ENCODE results near the gene MMP23B.

MMP23B gene

GRCh38 chr1:1626207-1627141 lies 5.5 kb upstream of the MMP23B start:
- Histone ChIP-seq H3K36me3 (peaks cover 31% of the 10 kb centered on the region), H3K27me3 (peaks cover 41% of the 10 kb centered on the region), H3K9me3 (no peaks in the 10 kb centered on the region), H3K4me1 (ENCODE audit: control insufficient read depth in 1 of 2, insufficient read depth in 1 of 2, low read depth in 1 of 2, low read length in 1 of 2) (peaks cover 2 to 19% of the 10 kb centered on the region in 2 experiments), H3K4me3 (ENCODE audit: low read depth in 1 of 2, low read length in 1 of 2) (no peak overlapping the region), H3K27ac (no peak overlapping the region)
- TF ChIP-seq CTCF (IDR thresholded peaks at IDR 0.05): no peak

GRCh38 chr1:1627261-1627828 lies 4.6 kb upstream of the MMP23B start:
- no peak overlapping the region for H3K27ac ChIP-seq
- TF ChIP-seq CTCF (IDR thresholded peaks at IDR 0.05): no peak
- no peak overlapping the region for H3K4me3 ChIP-seq (ENCODE audit: low read depth in 1 of 2, low read length in 1 of 2)
- peaks cover 31% of the 10 kb centered on the region for H3K36me3 ChIP-seq
- H3K27me3 ChIP-seq: peaks cover 50% of the 10 kb centered on the region
- no peaks in the 10 kb centered on the region for H3K9me3 ChIP-seq
- H3K4me1 ChIP-seq (ENCODE audit: control insufficient read depth in 1 of 2, insufficient read depth in 1 of 2, low read depth in 1 of 2, low read length in 1 of 2): peaks cover 2 to 26% of the 10 kb centered on the region in 2 experiments

GRCh38 chr1:1627829-1628753 lies 3.9 kb upstream of the MMP23B start:
- no peak for TF ChIP-seq CTCF (IDR thresholded peaks at IDR 0.05)
- H3K4me1 ChIP-seq (ENCODE audit: control insufficient read depth in 1 of 2, insufficient read depth in 1 of 2, low read depth in 1 of 2, low read length in 1 of 2): peaks cover 2 to 26% of the 10 kb centered on the region in 2 experiments
- no peak overlapping the region for H3K27ac ChIP-seq
- no peaks in the 10 kb centered on the region for H3K9me3 ChIP-seq
- H3K27me3 ChIP-seq: peaks cover 51% of the 10 kb centered on the region
- no peak overlapping the region for H3K4me3 ChIP-seq (ENCODE audit: low read depth in 1 of 2, low read length in 1 of 2)
- peaks cover 31% of the 10 kb centered on the region for H3K36me3 ChIP-seq

- no peak for TF ChIP-seq CTCF (IDR thresholded peaks at IDR 0.05)
- H3K36me3 ChIP-seq: peaks cover 31% of the 10 kb centered on the region
- peaks cover 51% of the 10 kb centered on the region for H3K27me3 ChIP-seq
- no peak overlapping the region for H3K27ac ChIP-seq
- H3K4me1 ChIP-seq (ENCODE audit: control insufficient read depth in 1 of 2, insufficient read depth in 1 of 2, low read depth in 1 of 2, low read length in 1 of 2): peaks cover 2 to 26% of the 10 kb centered on the region in 2 experiments
- H3K9me3 ChIP-seq: no peaks in the 10 kb centered on the region
- no peak overlapping the region for H3K4me3 ChIP-seq (ENCODE audit: low read depth in 1 of 2, low read length in 1 of 2)
Measured at GRCh38 chr1:1628754-1629429, 3.1 kb upstream of the MMP23B start.
